ENCODE data around the gene GNAI2. TPM values are rescaled to one million over a fixed set of nuclear protein-coding genes. Genes with fewer than 3 reads are reported as not detected.

Gene GNAI2
- 100 to 1,000 TPM; 153 to 270 (median 174) TPM for polyA plus RNA-seq (ENCODE audit: insufficient read length in 12 of 12)
- long read RNA-seq, donor 1, transcript GNAI2-202 (9 exons, 2,464 nt): major isoform, 49 of 76 reads
- long read RNA-seq, donor 1, partial matches to known transcripts: 23 of 76 reads
- long read RNA-seq, donor 1, other reads (novel, unspliced or antisense): 0 of 76 reads
- long read RNA-seq, donor 2, transcript GNAI2-202 (9 exons, 2,464 nt): major isoform, 48 of 160 reads
- long read RNA-seq, donor 2, partial matches to known transcripts: 110 of 160 reads
- long read RNA-seq, donor 2, other reads (novel, unspliced or antisense): 0 of 160 reads
- long read RNA-seq, donor 3, transcript GNAI2-202 (9 exons, 2,464 nt): major isoform, 31 of 32 reads
- long read RNA-seq, donor 3, partial matches to known transcripts: 0 of 32 reads
- long read RNA-seq, donor 3, other reads (novel, unspliced or antisense): 0 of 32 reads
- long read RNA-seq, donor 4, transcript GNAI2-202 (9 exons, 2,464 nt): major isoform, 13 of 15 reads
- long read RNA-seq, donor 4, partial matches to known transcripts: 0 of 15 reads
- long read RNA-seq, donor 4, other reads (novel, unspliced or antisense): 0 of 15 reads
- long read RNA-seq, donor 5, transcript GNAI2-202 (9 exons, 2,464 nt): major isoform, 62 of 124 reads
- long read RNA-seq, donor 5, transcript GNAI2-210 (7 exons, 2,445 nt): minor isoform, 11 of 124 reads
- long read RNA-seq, donor 5, partial matches to known transcripts: 51 of 124 reads
- long read RNA-seq, donor 5, other reads (novel, unspliced or antisense): 0 of 124 reads
- long read RNA-seq, donor 6, transcript GNAI2-202 (9 exons, 2,464 nt): major isoform, 26 of 31 reads
- long read RNA-seq, donor 6, partial matches to known transcripts: 5 of 31 reads
- long read RNA-seq, donor 6, other reads (novel, unspliced or antisense): 0 of 31 reads
- long read RNA-seq, donor 7, transcript GNAI2-202 (9 exons, 2,464 nt): major isoform, 19 of 20 reads
- long read RNA-seq, donor 7, partial matches to known transcripts: 0 of 20 reads
- long read RNA-seq, donor 7, other reads (novel, unspliced or antisense): 0 of 20 reads
- long read RNA-seq, donor 8, transcript GNAI2-202 (9 exons, 2,464 nt): major isoform, 42 of 75 reads
- long read RNA-seq, donor 8, partial matches to known transcripts: 29 of 75 reads
- long read RNA-seq, donor 8, other reads (novel, unspliced or antisense): 0 of 75 reads
- long read RNA-seq, donor 9, transcript GNAI2-202 (9 exons, 2,464 nt): major isoform, 28 of 46 reads
- long read RNA-seq, donor 9, partial matches to known transcripts: 18 of 46 reads
- long read RNA-seq, donor 9, other reads (novel, unspliced or antisense): 0 of 46 reads
- long read RNA-seq, donor 10, transcript GNAI2-202 (9 exons, 2,464 nt): major isoform, 42 of 63 reads
- long read RNA-seq, donor 10, transcript GNAI2-210 (7 exons, 2,445 nt): minor isoform, 5 of 63 reads
- long read RNA-seq, donor 10, partial matches to known transcripts: 15 of 63 reads
- long read RNA-seq, donor 10, other reads (novel, unspliced or antisense): 0 of 63 reads
- long read RNA-seq, donor 11, transcript GNAI2-202 (9 exons, 2,464 nt): major isoform, 32 of 42 reads
- long read RNA-seq, donor 11, partial matches to known transcripts: 9 of 42 reads
- long read RNA-seq, donor 11, other reads (novel, unspliced or antisense): 0 of 42 reads

DNA sequence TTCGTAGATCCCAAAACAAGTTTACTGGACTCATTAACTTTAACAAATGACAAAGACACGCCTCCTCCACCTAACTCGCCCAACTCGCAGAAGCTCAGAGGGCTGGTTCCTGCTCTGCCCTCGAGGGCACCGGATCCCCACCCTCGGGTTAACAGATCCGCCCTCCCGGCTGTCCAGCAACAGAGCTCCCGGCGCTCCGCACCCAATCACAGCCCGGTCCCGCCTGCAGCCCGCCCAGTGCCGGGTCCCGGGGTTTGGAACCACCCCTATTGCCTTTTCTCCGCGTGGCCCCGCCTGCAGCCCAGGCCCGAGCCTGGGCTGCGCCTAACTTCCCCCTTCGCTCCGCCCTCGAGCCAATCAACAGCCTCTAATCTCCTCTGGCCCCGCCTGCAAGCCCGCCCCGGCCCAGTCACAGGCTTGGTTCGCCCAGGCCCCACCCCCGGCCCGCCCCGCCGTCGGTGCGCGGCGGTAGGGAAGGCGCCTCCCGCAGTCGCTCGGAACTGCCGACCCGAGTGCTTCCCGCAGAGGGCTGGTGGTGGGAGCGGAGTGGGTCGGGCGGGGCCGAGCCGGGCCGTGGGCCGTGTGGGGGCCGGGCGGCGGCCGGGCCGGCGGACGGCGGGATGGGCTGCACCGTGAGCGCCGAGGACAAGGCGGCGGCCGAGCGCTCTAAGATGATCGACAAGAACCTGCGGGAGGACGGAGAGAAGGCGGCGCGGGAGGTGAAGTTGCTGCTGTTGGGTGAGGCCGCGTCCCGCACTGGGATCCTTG is at the start of gene GNAI2:
Gene GNAI2 (plus strand): TSS at position 489 of the 768 bp plus-strand sequence. CDS start 132 bp downstream, at position 621.
- peak; percentile 98 for DNase-seq

DNA sequence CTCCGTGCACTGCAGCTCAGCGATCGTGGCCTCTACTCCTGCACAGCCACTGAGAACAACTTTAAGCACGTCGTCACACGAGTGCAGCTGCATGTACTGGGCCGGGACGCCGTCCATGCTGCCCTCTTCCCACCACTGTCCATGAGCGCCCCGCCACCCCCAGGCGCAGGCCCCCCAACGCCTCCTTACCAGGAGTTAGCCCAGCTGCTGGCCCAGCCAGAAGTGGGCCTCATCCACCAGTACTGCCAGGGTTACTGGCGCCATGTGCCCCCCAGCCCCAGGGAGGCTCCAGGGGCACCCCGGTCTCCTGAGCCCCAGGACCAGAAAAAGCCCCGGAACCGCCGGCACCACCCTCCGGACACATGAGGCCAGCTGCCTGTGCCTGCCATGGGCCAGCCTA is 48.3 kb upstream of the GNAI2 start:
- DNase-seq: no peak

DNA sequence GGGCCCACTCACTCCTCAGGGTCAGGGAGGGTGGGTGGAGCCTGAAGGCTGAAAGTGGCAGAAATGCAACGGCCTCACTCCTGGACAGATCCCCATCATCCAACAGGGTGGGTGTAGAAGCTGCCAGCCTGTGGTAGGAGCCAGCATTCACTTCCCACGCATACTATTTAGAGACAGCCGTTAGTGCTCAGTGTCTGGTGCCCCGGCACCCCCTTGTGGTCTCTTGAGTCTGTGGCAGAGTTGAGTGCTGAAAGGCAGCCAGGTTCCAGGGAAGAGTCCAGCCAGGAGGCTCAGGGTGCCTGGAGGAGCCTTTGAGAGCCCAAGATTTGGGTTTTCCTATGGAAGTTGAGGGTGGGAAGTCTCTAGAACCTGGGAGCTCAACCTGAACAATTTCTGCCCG is 46.7 kb upstream of the GNAI2 start:
- DNase-seq: peak; percentile 77

DNA sequence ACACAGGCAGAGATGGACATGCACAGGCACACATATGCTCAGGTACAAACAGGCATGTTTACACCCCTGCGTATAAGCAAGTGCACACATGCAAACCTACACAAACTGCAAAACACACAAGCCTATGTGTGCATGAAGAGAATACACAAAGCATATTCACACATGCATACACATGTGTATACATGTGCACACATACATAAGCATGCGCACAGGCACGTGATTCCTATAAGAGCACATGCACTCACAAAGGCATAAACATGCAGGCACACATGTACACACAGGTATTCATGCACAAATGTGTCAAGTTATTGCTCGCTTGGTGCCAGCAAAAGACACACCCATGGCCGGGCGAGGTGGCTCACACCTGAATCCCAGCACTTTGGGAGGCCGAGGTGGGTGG is 46.0 kb upstream of the GNAI2 start:
- DNase-seq: no peak

DNA sequence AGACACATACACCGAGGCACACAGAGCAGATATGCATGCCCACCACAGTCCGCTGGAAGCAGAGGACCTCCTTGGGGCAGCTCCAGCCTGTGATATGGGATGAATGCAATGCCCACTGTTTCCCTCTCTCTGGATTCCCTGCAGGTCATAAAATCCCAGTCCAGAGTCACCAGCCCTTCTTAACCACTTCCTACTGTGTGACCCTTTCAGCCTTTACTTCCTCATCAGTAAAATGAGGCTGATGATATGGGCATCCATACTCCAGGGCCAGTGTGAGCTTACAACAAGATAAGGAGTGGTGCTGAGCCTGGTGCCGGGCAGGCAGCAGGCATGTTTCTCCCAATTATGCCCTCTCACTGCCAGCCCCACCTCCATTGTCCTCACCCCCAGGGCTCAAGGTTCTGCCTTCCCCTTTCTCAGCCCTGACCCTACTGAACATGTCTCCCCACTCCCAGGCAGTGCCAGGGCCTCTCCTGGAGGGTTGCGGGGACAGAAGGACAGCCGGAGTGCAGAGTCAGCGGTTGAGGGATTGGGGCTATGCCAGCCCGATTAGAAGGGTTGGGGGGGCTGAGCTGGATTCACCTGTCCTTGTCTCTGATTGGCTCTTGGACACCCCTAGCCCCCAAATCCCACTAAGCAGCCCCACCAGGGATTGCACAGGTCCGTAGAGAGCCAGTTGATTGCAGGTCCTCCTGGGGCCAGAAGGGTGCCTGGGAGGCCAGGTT is 44.9 kb upstream of the GNAI2 start, which contains the start of gene GNAT1:
Gene GNAT1 (plus strand): TSS at position 675 of the 725 bp plus-strand sequence. CDS start 116 bp downstream, outside the sequence.
- no peak for DNase-seq

DNA sequence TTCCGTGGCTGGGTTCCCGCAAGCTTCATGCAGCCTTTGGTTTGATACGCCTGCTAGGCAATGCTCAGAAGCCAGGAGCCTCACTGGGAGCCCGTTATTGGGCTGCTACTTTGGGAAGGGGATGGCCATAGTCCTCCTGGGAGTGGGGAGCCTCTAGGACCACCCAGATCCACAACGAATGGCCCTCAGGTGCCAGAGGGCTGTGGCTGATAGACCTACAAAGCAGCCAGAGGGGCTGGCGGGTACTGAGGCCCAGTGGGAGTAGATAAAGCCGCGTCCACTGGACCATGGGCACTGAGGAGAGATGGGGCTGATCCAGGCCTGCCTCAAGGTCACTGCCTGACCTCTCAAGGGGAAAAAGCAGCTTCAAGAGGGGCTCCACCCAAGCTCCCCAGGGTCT is 43.9 kb upstream of the GNAI2 start:
- DNase-seq: no peak

DNA sequence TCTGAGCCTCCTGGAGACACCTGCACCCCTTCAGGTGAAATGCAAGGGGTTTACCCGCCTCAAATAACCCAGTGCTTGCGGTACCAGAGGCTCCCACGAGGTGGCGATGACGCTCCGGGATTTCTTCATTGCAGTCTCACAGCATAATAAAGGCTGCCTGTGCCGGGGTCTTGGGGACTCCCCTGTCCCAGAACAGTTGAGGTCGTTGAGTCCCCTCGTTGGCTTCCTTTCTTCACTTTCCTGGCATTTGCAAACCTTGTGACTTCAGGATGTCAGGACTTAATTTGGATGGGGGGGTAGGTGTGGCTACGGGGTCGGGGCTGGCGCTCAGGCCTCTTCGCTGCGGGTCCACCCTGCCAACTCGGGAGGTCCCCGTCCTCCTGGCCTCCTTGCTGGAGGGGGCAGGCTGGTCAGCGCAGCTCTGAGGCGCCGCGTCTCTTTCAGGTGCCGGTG is 43.3 kb upstream of the GNAI2 start:
- peak; percentile 74 for DNase-seq

DNA sequence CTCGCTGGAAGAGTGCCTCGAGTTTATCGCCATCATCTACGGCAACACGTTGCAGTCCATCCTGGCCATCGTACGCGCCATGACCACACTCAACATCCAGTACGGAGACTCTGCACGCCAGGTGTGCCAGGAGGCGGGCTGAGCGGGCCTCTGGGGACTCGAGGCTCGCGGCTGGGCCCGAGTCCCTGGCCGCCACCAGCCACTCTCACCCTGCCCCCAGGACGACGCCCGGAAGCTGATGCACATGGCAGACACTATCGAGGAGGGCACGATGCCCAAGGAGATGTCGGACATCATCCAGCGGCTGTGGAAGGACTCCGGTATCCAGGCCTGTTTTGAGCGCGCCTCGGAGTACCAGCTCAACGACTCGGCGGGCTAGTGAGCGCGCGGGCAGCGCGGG is 42.7 kb upstream of the GNAI2 start:
- DNase-seq: no peak

DNA sequence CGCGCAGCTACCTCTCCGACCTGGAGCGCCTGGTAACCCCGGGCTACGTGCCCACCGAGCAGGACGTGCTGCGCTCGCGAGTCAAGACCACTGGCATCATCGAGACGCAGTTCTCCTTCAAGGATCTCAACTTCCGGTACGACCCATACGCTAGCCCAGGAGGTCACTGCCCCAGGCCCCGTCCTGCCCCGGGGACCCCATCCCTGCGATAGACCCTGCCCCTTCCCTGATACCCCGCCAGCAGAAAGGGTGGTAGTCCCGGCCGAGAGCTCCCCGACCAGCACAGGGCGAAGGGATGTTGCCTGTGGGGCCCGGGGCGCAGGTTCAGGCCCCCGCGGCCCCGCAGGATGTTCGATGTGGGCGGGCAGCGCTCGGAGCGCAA is 42.3 kb upstream of the GNAI2 start:
- no peak for DNase-seq

DNA sequence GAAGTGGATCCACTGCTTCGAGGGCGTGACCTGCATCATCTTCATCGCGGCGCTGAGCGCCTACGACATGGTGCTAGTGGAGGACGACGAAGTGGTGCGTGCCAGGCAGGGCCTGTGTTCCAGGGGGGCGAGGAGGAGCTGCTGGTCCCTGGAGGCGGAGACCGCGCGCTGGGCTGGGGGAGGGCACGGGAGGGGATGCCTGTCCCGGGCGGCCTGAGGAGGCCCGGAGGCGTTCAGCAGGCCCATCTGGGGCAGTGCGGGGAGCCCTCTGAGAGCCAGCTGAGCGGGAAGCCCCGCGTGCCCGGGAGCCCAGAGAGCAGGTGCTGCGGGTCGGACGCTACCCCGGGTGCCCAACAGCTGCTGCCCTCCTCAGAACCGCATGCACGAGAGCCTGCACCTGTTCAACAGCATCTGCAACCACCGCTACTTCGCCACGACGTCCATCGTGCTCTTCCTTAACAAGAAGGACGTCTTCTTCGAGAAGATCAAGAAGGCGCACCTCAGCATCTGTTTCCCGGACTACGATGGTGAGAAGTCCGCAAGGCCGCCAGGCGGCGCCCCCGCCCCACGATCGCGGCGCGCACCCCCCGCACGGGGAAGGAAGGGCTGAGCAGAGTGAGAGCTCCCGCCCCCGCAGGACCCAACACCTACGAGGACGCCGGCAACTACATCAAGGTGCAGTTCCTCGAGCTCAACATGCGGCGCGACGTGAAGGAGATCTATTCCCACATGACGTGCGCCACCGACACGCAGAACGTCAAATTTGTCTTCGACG is 41.7 kb upstream of the GNAI2 start:
- DNase-seq: peak; percentile 69

DNA sequence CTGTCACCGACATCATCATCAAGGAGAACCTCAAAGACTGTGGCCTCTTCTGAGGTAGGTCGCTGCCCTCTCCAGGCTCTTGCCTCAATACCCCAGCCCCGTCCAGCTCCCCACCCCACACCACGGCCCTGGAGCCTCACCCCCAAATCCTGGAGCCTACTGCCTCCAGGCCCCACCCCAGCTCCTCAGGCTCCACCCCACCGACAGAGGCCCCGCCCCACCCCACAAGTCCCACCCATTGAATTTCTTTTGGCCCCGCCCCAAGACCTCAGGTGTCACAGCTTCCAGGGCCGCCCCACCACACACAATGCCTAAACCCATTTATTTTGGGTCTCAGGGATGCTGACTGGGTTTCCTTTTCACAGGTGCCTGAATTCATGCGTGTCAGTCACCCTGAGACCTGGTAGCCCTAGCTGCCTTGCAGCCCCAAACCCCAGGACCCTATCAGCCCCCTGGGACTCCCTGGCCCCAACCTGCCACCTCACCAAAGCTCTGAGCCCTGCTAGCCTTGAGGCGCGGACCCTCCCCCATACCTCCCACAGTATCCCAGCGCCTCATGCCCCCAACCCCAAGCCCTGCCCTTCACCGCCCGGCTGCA is 41.0 kb upstream of the GNAI2 start:
- DNase-seq: no peak

DNA sequence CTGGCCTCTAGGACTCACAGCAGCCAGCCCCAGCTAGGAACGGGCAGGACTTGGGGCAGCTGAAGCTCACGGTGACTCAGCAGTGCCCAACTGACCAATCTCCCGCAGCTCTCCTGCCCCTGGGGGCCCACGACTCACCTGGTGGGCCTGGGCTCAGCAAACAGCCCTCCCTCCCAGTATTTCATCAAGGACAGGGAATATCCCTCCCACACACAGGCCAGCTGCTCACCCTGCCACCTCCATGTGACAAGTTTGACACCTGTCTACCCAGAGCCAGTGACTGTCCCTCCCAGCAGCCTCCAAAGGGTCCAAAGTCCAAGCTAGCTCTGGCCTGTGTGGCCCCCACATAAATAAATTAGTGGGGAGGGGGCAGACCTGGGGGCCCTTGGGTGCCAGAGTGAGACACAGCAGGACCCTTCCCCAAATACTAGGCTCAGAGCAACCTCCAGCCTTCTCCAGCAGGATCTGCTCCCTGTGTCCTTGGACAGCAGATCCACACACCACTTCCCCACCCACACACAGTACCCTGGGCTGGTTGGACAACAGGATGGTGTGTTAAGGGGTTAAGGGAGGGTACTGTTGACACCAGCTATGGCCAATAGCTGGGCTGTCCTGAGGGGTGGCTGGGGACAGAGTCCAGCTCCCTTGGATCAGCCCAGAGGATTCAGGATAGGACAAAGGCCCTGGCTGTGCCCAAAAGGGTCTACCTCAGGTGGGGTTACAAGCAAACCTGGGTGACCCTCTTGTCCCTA is 40.3 kb upstream of the GNAI2 start:
- no peak for DNase-seq

DNA sequence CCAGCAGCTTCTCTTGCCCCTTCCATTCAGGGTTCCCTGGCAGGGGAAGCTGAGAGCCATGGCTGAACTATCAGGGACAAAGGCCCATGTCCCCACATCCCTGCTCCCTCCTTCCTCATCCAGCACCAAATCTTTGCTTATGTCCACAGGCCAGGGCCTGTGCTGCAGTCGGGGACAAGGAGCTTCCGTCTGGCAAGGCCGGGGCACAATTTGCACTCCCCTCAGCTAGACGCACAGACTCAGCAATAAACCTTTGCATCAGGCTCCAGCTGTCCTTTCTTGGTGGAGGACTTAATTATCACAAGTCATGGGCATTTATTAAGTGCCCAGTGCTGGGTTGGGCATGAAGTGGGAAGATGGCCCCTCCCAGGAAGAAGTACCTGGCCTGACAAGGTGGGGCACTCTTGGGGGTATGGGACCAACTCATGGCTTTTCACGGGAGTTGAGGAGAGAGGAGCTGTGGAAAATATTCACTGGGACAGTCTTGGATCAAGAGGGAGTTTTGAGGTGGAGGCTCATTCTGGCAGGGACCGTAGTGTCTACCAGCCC is 39.7 kb upstream of the GNAI2 start:
- DNase-seq: no peak

DNA sequence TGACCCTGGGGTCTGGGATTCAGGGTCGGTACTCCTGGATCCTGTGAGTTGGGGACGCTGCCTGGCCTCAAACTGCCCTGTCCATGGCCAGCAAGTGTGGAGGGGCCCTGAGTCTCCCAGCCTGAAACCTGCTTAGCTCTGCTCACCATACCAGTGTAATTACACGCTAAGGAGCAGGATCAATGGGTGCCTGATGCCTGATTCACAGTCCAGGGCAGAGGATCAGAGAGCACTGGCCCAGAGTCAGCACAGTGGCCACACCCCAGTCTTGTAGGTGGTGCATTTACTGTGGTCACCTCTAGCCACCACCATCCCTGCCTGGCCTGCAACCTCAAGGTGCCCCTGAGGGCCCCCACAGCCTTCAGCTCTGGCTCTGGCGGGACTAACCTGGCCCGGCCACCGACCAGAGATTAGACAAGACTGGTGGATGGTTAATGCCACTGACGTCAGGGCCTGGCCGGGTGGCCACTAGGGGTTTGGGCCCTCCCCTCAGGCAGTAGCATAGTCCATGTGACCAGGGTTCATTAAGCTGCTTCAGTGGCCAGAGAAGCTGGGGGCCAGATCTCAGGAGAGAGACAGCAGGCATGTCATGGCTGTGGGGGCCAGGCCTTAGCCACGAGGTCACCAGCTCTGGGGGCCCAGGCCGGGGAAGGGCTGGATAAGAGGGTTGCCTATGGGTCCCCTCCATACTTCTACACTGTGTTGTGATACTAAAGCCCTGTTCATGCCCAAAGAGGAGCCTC is 34.3 kb upstream of the GNAI2 start:
- DNase-seq: no peak

DNA sequence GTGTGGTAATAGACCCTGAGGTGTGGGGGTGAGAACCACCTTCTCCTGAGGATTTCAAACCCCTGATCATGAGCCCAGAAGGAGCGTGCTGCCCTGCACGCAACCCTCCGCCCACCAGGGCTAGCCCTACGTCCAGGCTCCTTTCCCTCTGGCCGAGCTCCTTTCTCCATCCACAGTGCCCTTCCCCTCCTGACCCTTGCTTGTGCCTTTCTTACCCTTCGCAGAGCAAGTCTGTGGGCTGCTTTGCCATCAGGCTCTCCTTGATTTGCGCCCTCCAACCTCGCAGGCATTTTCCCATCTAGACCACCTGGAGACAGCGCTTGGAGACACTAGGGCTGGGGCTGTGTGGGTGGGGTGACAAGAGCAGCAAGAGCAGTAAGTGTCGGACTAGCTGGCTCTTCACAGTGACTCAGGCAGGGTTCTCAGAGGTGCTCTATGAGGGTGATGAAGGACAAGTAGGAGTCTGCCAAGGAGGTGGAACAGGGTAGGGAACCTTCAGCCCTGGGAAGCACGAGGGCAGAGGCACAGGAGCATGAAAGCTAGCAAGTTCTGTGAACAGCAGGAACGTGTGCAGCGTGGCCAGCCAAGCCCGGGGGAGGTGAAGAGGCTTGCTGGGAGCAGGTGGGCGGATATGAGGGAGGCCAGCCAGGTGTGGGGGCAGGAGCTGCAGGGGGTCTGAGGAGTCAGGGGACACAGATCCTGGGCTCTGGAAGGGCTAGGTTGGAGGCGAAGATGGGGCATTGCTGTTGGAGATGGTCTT is 33.5 kb upstream of the GNAI2 start:
- no peak for DNase-seq
